K562 (cell line): ENCODE measurements around the gene PACC1. TPM values are rescaled to one million over a fixed set of nuclear protein-coding genes. Genes with fewer than 3 reads are reported as not detected.

Experiments
- CBFA2T3 ChIP-seq: fragments of 450-650 bp; IDR thresholded peaks from 2 replicates; pipeline ENCODE4 v1.6.1; 2017
- KAT8 ChIP-seq: fragments of 450-650 bp; IDR thresholded peaks from 2 replicates; pipeline ENCODE4 v1.6.1; 2016; ENCODE audit warnings: low read depth, mild to moderate bottlenecking
- ZNF668 ChIP-seq: fragments of 250-450 bp; sonication (Bioruptor Pico); IDR thresholded peaks from 2 replicates; pipeline ENCODE4 v1.8.0; 2022; ENCODE audit warnings: mild to moderate bottlenecking, inconsistent platforms
- polyA plus RNA-seq, 8 experiments: library from polyadenylated mRNA; depleted of rRNA in 4 of 8; stranded (reverse) in 5 of 8; unstranded in 3 of 8; fragments of >200 nt; fragmentation: Nextera tagmentation in 2 of 8; fragmentation: Illumina TruSeq in 1 of 8; extraction: Ambion mirVana in 2 of 8; extraction: Trizol in 1 of 8; gene quantifications; 2 replicates each; pipeline versions ENCODE4 v1.2.1 to v1.2.3, GENCODE V29; 2011 to 2014; ENCODE audit warnings: inconsistent platforms in 1 of 8, missing spikeins in 1 of 8
- total RNA-seq, 7 experiments: library from RNA; depleted of rRNA in 6 of 7; stranded (reverse); fragments of >200 nt in 6 of 7; fragmentation: Illumina TruSeq in 2 of 7; extraction: Trizol in 2 of 7; gene quantifications; 2 replicates each; pipeline versions ENCODE4 v1.2.1 to v1.2.3, GENCODE V29; 2011 to 2021; ENCODE audit warnings: low replicate concordance in 1 of 7
- TF ChIP-seq, protein P1 (sequence below): fragments of 450-650 bp; IDR thresholded peaks from 2 replicates; pipeline ENCODE4 v1.6.1; 2016; ENCODE audit warnings: mild to moderate bottlenecking, moderate library complexity
- TF ChIP-seq, protein P2 (sequence below): fragments of 250-450 bp; sonication (Bioruptor Pico); IDR thresholded peaks from 2 replicates; pipeline ENCODE4 v1.8.0; 2022; ENCODE audit warnings: inconsistent platforms
- TF ChIP-seq, protein P3 (sequence below): fragments of 250-450 bp; sonication (Bioruptor Pico); IDR thresholded peaks from 2 replicates; pipeline ENCODE4 v1.4.0; 2020; ENCODE audit warnings: mild to moderate bottlenecking
- TF ChIP-seq, protein P4 (sequence below): sonication (generic); formaldehyde crosslinking; IDR thresholded peaks from 2 replicates; pipeline ENCODE4 v1.8.0; 2023; ENCODE audit warnings: mild to moderate bottlenecking, missing genetic modification reagents

PACC1 gene
- total and polyA plus RNA-seq, 9 of the 15 experiments (the other 6 are each of a cell fraction or from before 2014, with no cell fraction given), result 7.1 to 19.3 (median 14.9) TPM

DNA sequence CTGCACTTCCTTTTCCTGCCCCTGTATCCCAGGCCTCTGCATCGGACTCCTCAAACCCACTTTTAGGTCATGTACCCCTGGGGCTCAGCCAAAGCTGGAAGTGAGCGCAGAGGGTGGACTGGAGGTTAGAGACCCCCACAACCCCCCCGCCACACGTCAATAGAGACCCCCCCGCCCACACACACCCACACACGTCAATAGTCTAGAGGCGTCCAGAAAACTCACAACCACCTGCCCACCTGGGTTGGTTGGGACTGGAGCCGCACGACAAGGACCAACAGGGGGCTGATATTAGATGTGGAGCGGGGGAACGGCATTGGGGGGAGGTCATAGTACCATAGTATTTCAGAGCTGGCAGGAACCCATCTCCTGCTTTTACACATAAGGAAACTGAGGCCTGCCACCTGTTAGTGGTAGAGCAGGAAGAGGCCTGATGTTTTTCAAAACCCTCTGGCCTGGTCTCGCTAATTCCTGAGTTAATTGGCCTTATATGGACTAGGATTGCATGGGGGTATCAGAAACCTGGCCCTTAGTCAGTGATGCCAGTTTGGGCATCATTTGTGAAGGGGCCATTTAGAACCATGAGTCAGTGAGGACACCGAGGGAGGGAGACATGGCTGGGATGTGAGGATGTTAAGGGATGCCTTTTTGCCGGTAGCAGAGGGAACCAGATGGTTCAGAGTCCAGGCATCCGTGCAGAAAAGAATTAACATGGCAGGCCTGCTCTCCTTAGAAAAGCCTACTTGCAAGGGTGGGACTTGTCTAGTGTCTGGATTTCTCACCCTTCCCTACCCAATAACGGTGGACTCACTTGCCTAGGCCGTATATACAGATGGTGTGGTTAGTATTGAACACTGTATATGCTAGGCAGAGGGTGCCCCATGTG lies 19.1 kb upstream of the PACC1 start (continued):
- TF ChIP-seq, protein P1, sequence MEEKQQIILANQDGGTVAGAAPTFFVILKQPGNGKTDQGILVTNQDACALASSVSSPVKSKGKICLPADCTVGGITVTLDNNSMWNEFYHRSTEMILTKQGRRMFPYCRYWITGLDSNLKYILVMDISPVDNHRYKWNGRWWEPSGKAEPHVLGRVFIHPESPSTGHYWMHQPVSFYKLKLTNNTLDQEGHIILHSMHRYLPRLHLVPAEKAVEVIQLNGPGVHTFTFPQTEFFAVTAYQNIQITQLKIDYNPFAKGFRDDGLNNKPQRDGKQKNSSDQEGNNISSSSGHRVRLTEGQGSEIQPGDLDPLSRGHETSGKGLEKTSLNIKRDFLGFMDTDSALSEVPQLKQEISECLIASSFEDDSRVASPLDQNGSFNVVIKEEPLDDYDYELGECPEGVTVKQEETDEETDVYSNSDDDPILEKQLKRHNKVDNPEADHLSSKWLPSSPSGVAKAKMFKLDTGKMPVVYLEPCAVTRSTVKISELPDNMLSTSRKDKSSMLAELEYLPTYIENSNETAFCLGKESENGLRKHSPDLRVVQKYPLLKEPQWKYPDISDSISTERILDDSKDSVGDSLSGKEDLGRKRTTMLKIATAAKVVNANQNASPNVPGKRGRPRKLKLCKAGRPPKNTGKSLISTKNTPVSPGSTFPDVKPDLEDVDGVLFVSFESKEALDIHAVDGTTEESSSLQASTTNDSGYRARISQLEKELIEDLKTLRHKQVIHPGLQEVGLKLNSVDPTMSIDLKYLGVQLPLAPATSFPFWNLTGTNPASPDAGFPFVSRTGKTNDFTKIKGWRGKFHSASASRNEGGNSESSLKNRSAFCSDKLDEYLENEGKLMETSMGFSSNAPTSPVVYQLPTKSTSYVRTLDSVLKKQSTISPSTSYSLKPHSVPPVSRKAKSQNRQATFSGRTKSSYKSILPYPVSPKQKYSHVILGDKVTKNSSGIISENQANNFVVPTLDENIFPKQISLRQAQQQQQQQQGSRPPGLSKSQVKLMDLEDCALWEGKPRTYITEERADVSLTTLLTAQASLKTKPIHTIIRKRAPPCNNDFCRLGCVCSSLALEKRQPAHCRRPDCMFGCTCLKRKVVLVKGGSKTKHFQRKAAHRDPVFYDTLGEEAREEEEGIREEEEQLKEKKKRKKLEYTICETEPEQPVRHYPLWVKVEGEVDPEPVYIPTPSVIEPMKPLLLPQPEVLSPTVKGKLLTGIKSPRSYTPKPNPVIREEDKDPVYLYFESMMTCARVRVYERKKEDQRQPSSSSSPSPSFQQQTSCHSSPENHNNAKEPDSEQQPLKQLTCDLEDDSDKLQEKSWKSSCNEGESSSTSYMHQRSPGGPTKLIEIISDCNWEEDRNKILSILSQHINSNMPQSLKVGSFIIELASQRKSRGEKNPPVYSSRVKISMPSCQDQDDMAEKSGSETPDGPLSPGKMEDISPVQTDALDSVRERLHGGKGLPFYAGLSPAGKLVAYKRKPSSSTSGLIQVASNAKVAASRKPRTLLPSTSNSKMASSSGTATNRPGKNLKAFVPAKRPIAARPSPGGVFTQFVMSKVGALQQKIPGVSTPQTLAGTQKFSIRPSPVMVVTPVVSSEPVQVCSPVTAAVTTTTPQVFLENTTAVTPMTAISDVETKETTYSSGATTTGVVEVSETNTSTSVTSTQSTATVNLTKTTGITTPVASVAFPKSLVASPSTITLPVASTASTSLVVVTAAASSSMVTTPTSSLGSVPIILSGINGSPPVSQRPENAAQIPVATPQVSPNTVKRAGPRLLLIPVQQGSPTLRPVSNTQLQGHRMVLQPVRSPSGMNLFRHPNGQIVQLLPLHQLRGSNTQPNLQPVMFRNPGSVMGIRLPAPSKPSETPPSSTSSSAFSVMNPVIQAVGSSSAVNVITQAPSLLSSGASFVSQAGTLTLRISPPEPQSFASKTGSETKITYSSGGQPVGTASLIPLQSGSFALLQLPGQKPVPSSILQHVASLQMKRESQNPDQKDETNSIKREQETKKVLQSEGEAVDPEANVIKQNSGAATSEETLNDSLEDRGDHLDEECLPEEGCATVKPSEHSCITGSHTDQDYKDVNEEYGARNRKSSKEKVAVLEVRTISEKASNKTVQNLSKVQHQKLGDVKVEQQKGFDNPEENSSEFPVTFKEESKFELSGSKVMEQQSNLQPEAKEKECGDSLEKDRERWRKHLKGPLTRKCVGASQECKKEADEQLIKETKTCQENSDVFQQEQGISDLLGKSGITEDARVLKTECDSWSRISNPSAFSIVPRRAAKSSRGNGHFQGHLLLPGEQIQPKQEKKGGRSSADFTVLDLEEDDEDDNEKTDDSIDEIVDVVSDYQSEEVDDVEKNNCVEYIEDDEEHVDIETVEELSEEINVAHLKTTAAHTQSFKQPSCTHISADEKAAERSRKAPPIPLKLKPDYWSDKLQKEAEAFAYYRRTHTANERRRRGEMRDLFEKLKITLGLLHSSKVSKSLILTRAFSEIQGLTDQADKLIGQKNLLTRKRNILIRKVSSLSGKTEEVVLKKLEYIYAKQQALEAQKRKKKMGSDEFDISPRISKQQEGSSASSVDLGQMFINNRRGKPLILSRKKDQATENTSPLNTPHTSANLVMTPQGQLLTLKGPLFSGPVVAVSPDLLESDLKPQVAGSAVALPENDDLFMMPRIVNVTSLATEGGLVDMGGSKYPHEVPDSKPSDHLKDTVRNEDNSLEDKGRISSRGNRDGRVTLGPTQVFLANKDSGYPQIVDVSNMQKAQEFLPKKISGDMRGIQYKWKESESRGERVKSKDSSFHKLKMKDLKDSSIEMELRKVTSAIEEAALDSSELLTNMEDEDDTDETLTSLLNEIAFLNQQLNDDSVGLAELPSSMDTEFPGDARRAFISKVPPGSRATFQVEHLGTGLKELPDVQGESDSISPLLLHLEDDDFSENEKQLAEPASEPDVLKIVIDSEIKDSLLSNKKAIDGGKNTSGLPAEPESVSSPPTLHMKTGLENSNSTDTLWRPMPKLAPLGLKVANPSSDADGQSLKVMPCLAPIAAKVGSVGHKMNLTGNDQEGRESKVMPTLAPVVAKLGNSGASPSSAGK, result no peak
- TF ChIP-seq KAT8, result no peak
- TF ChIP-seq, protein P2, sequence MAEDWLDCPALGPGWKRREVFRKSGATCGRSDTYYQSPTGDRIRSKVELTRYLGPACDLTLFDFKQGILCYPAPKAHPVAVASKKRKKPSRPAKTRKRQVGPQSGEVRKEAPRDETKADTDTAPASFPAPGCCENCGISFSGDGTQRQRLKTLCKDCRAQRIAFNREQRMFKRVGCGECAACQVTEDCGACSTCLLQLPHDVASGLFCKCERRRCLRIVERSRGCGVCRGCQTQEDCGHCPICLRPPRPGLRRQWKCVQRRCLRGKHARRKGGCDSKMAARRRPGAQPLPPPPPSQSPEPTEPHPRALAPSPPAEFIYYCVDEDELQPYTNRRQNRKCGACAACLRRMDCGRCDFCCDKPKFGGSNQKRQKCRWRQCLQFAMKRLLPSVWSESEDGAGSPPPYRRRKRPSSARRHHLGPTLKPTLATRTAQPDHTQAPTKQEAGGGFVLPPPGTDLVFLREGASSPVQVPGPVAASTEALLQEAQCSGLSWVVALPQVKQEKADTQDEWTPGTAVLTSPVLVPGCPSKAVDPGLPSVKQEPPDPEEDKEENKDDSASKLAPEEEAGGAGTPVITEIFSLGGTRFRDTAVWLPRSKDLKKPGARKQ (CRISPR knock-in tag), result no peak
- TF ChIP-seq CBFA2T3, result no peak
- no peak for TF ChIP-seq ZNF668 (CRISPR knock-in tag)
- TF ChIP-seq, protein P3, sequence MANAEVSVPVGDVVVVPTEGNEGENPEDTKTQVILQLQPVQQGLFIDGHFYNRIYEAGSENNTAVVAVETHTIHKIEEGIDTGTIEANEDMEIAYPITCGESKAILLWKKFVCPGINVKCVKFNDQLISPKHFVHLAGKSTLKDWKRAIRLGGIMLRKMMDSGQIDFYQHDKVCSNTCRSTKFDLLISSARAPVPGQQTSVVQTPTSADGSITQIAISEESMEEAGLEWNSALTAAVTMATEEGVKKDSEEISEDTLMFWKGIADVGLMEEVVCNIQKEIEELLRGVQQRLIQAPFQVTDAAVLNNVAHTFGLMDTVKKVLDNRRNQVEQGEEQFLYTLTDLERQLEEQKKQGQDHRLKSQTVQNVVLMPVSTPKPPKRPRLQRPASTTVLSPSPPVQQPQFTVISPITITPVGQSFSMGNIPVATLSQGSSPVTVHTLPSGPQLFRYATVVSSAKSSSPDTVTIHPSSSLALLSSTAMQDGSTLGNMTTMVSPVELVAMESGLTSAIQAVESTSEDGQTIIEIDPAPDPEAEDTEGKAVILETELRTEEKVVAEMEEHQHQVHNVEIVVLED (CRISPR knock-in tag), result no peak
- TF ChIP-seq, protein P4, sequence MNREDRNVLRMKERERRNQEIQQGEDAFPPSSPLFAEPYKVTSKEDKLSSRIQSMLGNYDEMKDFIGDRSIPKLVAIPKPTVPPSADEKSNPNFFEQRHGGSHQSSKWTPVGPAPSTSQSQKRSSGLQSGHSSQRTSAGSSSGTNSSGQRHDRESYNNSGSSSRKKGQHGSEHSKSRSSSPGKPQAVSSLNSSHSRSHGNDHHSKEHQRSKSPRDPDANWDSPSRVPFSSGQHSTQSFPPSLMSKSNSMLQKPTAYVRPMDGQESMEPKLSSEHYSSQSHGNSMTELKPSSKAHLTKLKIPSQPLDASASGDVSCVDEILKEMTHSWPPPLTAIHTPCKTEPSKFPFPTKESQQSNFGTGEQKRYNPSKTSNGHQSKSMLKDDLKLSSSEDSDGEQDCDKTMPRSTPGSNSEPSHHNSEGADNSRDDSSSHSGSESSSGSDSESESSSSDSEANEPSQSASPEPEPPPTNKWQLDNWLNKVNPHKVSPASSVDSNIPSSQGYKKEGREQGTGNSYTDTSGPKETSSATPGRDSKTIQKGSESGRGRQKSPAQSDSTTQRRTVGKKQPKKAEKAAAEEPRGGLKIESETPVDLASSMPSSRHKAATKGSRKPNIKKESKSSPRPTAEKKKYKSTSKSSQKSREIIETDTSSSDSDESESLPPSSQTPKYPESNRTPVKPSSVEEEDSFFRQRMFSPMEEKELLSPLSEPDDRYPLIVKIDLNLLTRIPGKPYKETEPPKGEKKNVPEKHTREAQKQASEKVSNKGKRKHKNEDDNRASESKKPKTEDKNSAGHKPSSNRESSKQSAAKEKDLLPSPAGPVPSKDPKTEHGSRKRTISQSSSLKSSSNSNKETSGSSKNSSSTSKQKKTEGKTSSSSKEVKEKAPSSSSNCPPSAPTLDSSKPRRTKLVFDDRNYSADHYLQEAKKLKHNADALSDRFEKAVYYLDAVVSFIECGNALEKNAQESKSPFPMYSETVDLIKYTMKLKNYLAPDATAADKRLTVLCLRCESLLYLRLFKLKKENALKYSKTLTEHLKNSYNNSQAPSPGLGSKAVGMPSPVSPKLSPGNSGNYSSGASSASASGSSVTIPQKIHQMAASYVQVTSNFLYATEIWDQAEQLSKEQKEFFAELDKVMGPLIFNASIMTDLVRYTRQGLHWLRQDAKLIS (CRISPR knock-in tag), result no peak
